Measurements from ENCODE around the gene LSM10.

Gene LSM10

DNA sequence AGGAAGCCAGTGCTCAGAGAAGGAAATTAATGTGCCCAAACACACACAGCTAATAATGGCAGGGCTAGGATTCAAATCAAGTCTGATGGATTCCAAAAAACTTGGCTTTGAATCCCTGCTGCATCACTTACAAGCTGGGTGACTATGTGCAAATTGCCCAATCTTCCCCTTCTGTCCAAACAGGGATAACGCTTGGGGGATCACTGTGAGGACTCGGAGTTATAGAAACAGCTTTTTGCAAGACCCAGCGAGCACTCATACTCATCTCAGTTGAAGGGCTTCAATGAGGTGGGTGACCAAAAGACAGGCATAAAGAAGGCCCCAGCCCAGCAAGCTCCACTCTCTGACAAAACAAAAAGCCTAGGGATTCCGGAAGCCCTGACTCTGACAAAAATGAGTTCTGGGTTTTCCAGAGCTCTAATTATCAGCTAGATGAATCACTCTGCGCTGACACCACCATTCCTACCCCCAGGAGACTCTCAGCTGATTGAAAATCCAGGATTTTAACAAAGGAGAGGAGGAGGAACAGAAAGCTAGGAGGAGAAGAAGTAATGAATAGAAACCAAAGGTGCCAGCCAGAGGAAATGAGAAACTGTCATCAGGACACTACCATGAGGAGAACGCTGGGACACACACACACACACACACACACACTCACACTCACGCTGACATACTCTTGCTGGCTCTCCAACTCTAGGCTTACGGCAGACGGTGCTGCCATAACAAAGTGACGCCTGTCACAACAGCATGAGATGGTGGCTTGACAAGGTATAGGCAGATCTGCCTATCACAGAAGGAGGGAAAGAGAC, 10.4 kb downstream of the LSM10 start:
- no peaks in the 10 kb centered on the region for H3K27me3 ChIP-seq
- DNase-seq = peak in 1 of 2 donors; percentile 59
- intact Hi-C loops (cut with DNase I; ENCODE audit: low total_unique reads) = no loop called here
- no peaks in the 10 kb centered on the region for H3K9me3 ChIP-seq
- no peak for TF ChIP-seq CTCF (IDR thresholded peaks at IDR 0.05)
- H3K4me3 ChIP-seq = peak overlapping the region; percentile 76 to 94
- H3K27ac ChIP-seq = peak overlapping the region; percentile 90 to 95
- peaks cover 5 to 28% (median 17%) of the 10 kb centered on the region in 3 donors for H3K36me3 ChIP-seq
- H3K4me1 ChIP-seq = peaks cover 8 to 57% (median 51%) of the 10 kb centered on the region in 4 donors

- Histone ChIP-seq H3K36me3 (peaks cover 5 to 20% (median 8%) of the 10 kb centered on the region in 3 donors), H3K27me3 (no peaks in the 10 kb centered on the region), H3K4me1 (peaks cover 8 to 66% (median 59%) of the 10 kb centered on the region in 4 donors), H3K27ac (peak overlapping the region; percentile 90 to 95), H3K4me3 (peak overlapping the region; percentile 76 to 94), H3K9me3 (no peaks in the 10 kb centered on the region)
- no peak for TF ChIP-seq CTCF (IDR thresholded peaks at IDR 0.05)
- intact Hi-C loops (cut with DNase I; ENCODE audit: low total_unique reads) = no loop called here
- peak; percentile 99 for DNase-seq
These were observed 11.2 kb downstream of the LSM10 start for GRCh38 chr1:36386265-36387140.

GRCh38 chr1:36385410-36386264, 12.1 kb downstream of the LSM10 start, which contains the start of gene STK40:
STK40 (minus strand) TSS chr1:36385924; CDS start chr1:36361332, 24,592 bp downstream.
- Histone ChIP-seq H3K4me1 (peaks cover 8 to 72% (median 65%) of the 10 kb centered on the region in 4 donors), H3K4me3 (peak within 1 kb of the TSS; percentile 76 to 94)
- peak; percentile 98 to 99 for DNase-seq

GRCh38 chr1:36384542-36385409, 12.9 kb downstream of the LSM10 start:
- intact Hi-C loops (cut with DNase I; ENCODE audit: low total_unique reads) = no loop called here
- no peak for TF ChIP-seq CTCF (IDR thresholded peaks at IDR 0.05)
- no peaks in the 10 kb centered on the region for H3K27me3 ChIP-seq
- H3K27ac ChIP-seq = peak overlapping the region; percentile 90 to 95
- H3K36me3 ChIP-seq = peaks cover 0 to 3% (median 0%) of the 10 kb centered on the region in 3 donors
- peak; percentile 53 to 83 for DNase-seq
- H3K4me3 ChIP-seq = peak overlapping the region; percentile 76 to 94
- H3K9me3 ChIP-seq = no peaks in the 10 kb centered on the region
- peaks cover 8 to 80% (median 70%) of the 10 kb centered on the region in 4 donors for H3K4me1 ChIP-seq

More at GRCh38 chr1:36385410-36386264, 12.1 kb downstream of the LSM10 start, which contains the start of gene STK40:
- no peak for TF ChIP-seq CTCF (IDR thresholded peaks at IDR 0.05)
- intact Hi-C loops (cut with DNase I; ENCODE audit: low total_unique reads) = no loop called here
- H3K9me3 ChIP-seq = no peaks in the 10 kb centered on the region
- H3K27me3 ChIP-seq = no peaks in the 10 kb centered on the region
- peaks cover 0 to 11% (median 0%) of the 10 kb centered on the region in 3 donors for H3K36me3 ChIP-seq
- peak within 1 kb of the TSS; percentile 90 to 95 for H3K27ac ChIP-seq
